HepG2 (cell line): ENCODE measurements around the gene KMT2E. TPM values are rescaled to one million over a fixed set of nuclear protein-coding genes. Genes with fewer than 3 reads are reported as not detected.
A peak's percentile ranks its signal among the peaks of the same experiment; 100 is the strongest.

Experiments
- ARHGAP35 ChIP-seq: sonication (generic); formaldehyde crosslinking; IDR thresholded peaks from 2 replicates; pipeline ENCODE4 v1.9.0; 2022; ENCODE audit warnings: mild to moderate bottlenecking, inconsistent platforms, moderate library complexity, missing genetic modification reagents, borderline replicate concordance
- DPF2 ChIP-seq: sonication (generic); formaldehyde crosslinking; IDR thresholded peaks from 2 replicates; pipeline ENCODE4 v1.4.0; 2020; ENCODE audit warnings: mild to moderate bottlenecking, low read depth, missing genetic modification reagents, borderline replicate concordance
- FOXC1 ChIP-seq: sonication (generic); formaldehyde crosslinking; IDR thresholded peaks from 2 replicates; pipeline ENCODE4 v1.8.0; 2022; ENCODE audit warnings: mild to moderate bottlenecking, missing genetic modification reagents, borderline replicate concordance
- FOXJ3 ChIP-seq: sonication (generic); formaldehyde crosslinking; IDR thresholded peaks from 2 replicates; pipeline ENCODE4 v1.4.0; 2020; ENCODE audit warnings: missing genetic modification reagents, mild to moderate bottlenecking, borderline replicate concordance
- HCFC1 ChIP-seq: fragments of 150-350 bp; IDR thresholded peaks from 2 replicates; pipeline ENCODE4 v1.6.1; 2014; ENCODE audit warnings: low read depth, low read length
- MTF1 ChIP-seq: sonication (generic); formaldehyde crosslinking; IDR thresholded peaks from 2 replicates; pipeline ENCODE4 v1.5.0; 2020; ENCODE audit warnings: missing genetic modification reagents
- NFIB ChIP-seq: sonication (generic); formaldehyde crosslinking; IDR thresholded peaks from 2 replicates; pipeline ENCODE4 v1.9.0; 2021; ENCODE audit warnings: missing genetic modification reagents, mild to moderate bottlenecking, borderline replicate concordance
- NR2C2 ChIP-seq: sonication (generic); formaldehyde crosslinking; IDR thresholded peaks from 2 replicates; pipeline ENCODE4 v1.4.0; 2020; ENCODE audit warnings: missing genetic modification reagents, mild to moderate bottlenecking, moderate library complexity, borderline replicate concordance
- RORA ChIP-seq: sonication (generic); formaldehyde crosslinking; IDR thresholded peaks from 2 replicates; pipeline ENCODE4 v1.5.0; 2020; ENCODE audit warnings: mild to moderate bottlenecking, missing genetic modification reagents, moderate library complexity
- SALL1 ChIP-seq: sonication (generic); formaldehyde crosslinking; IDR thresholded peaks from 2 replicates; pipeline ENCODE4 v1.8.0; 2022; ENCODE audit warnings: mild to moderate bottlenecking, missing genetic modification reagents
- STAG1 ChIP-seq: sonication (generic); formaldehyde crosslinking; IDR thresholded peaks from 2 replicates; pipeline ENCODE4 v1.4.0; 2020; ENCODE audit warnings: missing genetic modification reagents
- TCF12 ChIP-seq, 2 experiments: fragments of 450-650 bp in 1 of 2; sonication (generic) in 1 of 2; formaldehyde crosslinking in 1 of 2; IDR thresholded peaks; 2 replicates each; pipeline versions ENCODE4 v1.6.1 to v1.8.0; 2017 to 2022; ENCODE audit warnings: antibody characterized with exemption in 1 of 2, mild to moderate bottlenecking in 1 of 2, missing genetic modification reagents in 1 of 2, moderate library complexity in 1 of 2
- ZBTB8A ChIP-seq: sonication (generic); formaldehyde crosslinking; IDR thresholded peaks from 2 replicates; pipeline ENCODE4 v1.4.0; 2020; ENCODE audit warnings: mild to moderate bottlenecking, low read depth, missing genetic modification reagents, borderline replicate concordance
- ZMAT3 ChIP-seq: sonication (generic); formaldehyde crosslinking; conservative IDR thresholded peaks from 2 replicates; pipeline ENCODE4 v1.7.0; 2021; ENCODE audit warnings: missing genetic modification reagents
- ZNF510 ChIP-seq: sonication (generic); formaldehyde crosslinking; IDR thresholded peaks from 2 replicates; pipeline ENCODE4 v1.4.0; 2020; ENCODE audit warnings: low read depth, mild to moderate bottlenecking, missing genetic modification reagents
- polyA plus RNA-seq, 8 experiments: library from polyadenylated mRNA; depleted of rRNA in 3 of 8; stranded (reverse) in 7 of 8; unstranded in 1 of 8; fragments of >200 nt; fragmentation: Illumina TruSeq in 4 of 8; extraction: Trizol in 4 of 8; gene quantifications; 2 replicates each; pipeline versions ENCODE4 v1.2.1 to v1.2.3, GENCODE V29; 2011 to 2016; ENCODE audit warnings: low read depth in 4 of 8, missing spikeins in 1 of 8, mixed read lengths in 1 of 8; ENCODE audit not compliant: insufficient read depth in 1 of 8
- total RNA-seq, 5 experiments: library from RNA; depleted of rRNA; stranded (reverse); fragments of >200 nt; fragmentation: Illumina TruSeq; extraction: Trizol; gene quantifications; 2 replicates each; pipeline ENCODE4 v1.2.3, GENCODE V29; 2016; ENCODE audit warnings: low read depth in 1 of 5
- TF ChIP-seq, protein P1 (sequence below): sonication (generic); formaldehyde crosslinking; IDR thresholded peaks from 2 replicates; pipeline ENCODE4 v1.5.0; 2020; ENCODE audit warnings: mild to moderate bottlenecking, missing genetic modification reagents
- TF ChIP-seq, protein P2 (sequence below): sonication (generic); formaldehyde crosslinking; IDR thresholded peaks from 2 replicates; pipeline ENCODE4 v1.5.0; 2020; ENCODE audit warnings: missing genetic modification reagents
- TF ChIP-seq, protein P3 (sequence below), 2 experiments: IDR thresholded peaks; 2 replicates each; pipeline ENCODE4 v1.6.1; 2011 to 2012; ENCODE audit warnings: low read length in 2 of 2, borderline replicate concordance in 1 of 2, low read depth in 1 of 2, mild to moderate bottlenecking in 1 of 2, moderate library complexity in 1 of 2
- TF ChIP-seq, protein P4 (sequence below): sonication (generic); IDR thresholded peaks from 2 replicates; pipeline ENCODE4 v1.6.1; 2016; ENCODE audit warnings: low read depth, borderline replicate concordance

KMT2E gene
- total and polyA plus RNA-seq, 2 of the 13 experiments (the other 11 are each of a cell fraction or from before 2014, with no cell fraction given): 6.3 to 24.4 TPM

DNA sequence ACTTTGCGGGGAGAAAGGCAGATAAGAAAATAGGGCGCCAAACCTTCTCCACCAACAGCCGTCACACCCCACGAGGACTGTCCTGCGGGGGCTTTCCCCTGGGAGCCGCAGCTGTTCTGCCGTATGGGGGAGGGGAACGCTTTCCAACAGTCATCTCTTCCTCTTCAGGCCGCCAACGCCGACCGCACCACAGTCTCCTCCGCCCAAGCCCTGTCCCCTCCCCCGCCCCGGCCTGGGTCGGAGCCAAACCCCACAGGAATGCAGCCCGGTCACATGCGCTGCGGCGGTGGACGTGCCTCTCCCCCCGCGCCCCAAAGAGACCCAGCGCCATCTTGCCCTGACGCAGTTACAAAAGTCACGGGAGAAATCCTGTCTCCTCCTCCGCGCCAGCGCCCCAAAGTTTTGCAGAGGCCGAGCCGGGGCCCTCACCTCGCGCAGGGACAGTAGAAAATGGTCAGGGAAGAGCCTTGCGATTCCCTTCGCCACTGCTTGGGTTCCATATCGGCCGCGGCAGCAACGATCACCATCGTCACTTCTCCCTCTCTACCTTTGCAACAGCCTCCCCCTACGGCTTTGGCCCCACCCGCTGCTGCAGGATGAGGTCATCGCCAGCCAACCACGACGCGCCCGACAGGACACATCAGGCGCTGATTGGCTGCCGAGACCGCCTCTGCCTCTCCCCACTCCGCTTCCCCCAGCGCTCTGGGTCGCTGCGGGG lies 1.3 kb upstream of the KMT2E start (continued):
- TF ChIP-seq ZMAT3 (peak; percentile 82; the same call in 1 of the 2 replicates), NFIB (CRISPR knock-in tag) (no peak), FOXJ3 (CRISPR knock-in tag) (peak; percentile 17), FOXC1 (CRISPR knock-in tag) (peak; percentile 83; the same call in 1 of the 2 replicates), HCFC1 (no peak; the same call in 1 of the 2 replicates), MTF1 (CRISPR knock-in tag) (no peak), ARHGAP35 (CRISPR knock-in tag) (0 out of 2 replicates have a peak, but pooled peaks have one; percentile 68), DPF2 (peak; percentile 56; the same call in 1 of the 2 replicates), TCF12 (IDR thresholded peaks at IDR 0.05) (no peak), TCF12 (CRISPR knock-in tag; IDR thresholded peaks at IDR 0.05) (peak; percentile 83; the same call in 1 of the 2 replicates), ZNF510 (CRISPR knock-in tag) (peak; percentile 79; the same call in 1 of the 2 replicates), RORA (CRISPR knock-in tag) (0 out of 2 replicates have a peak, but pooled peaks have one; percentile 41), ZBTB8A (CRISPR knock-in tag) (no peak), STAG1 (CRISPR knock-in tag) (no peak), SALL1 (CRISPR knock-in tag) (peak; percentile 96), NR2C2 (CRISPR knock-in tag) (peak; percentile 70)
- TF ChIP-seq, protein P1, sequence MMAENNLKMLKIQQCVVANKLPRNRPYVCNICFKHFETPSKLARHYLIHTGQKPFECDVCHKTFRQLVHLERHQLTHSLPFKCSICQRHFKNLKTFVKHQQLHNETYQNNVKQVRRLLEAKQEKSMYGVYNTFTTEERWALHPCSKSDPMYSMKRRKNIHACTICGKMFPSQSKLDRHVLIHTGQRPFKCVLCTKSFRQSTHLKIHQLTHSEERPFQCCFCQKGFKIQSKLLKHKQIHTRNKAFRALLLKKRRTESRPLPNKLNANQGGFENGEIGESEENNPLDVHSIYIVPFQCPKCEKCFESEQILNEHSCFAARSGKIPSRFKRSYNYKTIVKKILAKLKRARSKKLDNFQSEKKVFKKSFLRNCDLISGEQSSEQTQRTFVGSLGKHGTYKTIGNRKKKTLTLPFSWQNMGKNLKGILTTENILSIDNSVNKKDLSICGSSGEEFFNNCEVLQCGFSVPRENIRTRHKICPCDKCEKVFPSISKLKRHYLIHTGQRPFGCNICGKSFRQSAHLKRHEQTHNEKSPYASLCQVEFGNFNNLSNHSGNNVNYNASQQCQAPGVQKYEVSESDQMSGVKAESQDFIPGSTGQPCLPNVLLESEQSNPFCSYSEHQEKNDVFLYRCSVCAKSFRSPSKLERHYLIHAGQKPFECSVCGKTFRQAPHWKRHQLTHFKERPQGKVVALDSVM (CRISPR knock-in tag): no peak; the same call in none of the 2 replicates
- TF ChIP-seq, protein P2, sequence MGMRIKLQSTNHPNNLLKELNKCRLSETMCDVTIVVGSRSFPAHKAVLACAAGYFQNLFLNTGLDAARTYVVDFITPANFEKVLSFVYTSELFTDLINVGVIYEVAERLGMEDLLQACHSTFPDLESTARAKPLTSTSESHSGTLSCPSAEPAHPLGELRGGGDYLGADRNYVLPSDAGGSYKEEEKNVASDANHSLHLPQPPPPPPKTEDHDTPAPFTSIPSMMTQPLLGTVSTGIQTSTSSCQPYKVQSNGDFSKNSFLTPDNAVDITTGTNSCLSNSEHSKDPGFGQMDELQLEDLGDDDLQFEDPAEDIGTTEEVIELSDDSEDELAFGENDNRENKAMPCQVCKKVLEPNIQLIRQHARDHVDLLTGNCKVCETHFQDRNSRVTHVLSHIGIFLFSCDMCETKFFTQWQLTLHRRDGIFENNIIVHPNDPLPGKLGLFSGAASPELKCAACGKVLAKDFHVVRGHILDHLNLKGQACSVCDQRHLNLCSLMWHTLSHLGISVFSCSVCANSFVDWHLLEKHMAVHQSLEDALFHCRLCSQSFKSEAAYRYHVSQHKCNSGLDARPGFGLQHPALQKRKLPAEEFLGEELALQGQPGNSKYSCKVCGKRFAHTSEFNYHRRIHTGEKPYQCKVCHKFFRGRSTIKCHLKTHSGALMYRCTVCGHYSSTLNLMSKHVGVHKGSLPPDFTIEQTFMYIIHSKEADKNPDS (CRISPR knock-in tag): no peak
- TF ChIP-seq, protein P3, sequence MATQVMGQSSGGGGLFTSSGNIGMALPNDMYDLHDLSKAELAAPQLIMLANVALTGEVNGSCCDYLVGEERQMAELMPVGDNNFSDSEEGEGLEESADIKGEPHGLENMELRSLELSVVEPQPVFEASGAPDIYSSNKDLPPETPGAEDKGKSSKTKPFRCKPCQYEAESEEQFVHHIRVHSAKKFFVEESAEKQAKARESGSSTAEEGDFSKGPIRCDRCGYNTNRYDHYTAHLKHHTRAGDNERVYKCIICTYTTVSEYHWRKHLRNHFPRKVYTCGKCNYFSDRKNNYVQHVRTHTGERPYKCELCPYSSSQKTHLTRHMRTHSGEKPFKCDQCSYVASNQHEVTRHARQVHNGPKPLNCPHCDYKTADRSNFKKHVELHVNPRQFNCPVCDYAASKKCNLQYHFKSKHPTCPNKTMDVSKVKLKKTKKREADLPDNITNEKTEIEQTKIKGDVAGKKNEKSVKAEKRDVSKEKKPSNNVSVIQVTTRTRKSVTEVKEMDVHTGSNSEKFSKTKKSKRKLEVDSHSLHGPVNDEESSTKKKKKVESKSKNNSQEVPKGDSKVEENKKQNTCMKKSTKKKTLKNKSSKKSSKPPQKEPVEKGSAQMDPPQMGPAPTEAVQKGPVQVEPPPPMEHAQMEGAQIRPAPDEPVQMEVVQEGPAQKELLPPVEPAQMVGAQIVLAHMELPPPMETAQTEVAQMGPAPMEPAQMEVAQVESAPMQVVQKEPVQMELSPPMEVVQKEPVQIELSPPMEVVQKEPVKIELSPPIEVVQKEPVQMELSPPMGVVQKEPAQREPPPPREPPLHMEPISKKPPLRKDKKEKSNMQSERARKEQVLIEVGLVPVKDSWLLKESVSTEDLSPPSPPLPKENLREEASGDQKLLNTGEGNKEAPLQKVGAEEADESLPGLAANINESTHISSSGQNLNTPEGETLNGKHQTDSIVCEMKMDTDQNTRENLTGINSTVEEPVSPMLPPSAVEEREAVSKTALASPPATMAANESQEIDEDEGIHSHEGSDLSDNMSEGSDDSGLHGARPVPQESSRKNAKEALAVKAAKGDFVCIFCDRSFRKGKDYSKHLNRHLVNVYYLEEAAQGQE (IDR thresholded peaks at IDR 0.05; ENCODE audit: borderline replicate concordance in 1 of 2, low read depth in 1 of 2, low read length in 2 of 2): no peak; a peak in 1 of 4 replicates
- TF ChIP-seq, protein P4, sequence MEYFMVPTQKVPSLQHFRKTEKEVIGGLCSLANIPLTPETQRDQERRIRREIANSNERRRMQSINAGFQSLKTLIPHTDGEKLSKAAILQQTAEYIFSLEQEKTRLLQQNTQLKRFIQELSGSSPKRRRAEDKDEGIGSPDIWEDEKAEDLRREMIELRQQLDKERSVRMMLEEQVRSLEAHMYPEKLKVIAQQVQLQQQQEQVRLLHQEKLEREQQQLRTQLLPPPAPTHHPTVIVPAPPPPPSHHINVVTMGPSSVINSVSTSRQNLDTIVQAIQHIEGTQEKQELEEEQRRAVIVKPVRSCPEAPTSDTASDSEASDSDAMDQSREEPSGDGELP: peak; percentile 87; the same call in 1 of the 2 replicates
